Femur (tissue), 1 donor: ENCODE results near the gene ADARB1.

Experiments
- DNase-seq: peaks from one replicate; pipeline ENCODE4 v3.0.0-alpha.2; 2017

ADARB1 gene

DNA sequence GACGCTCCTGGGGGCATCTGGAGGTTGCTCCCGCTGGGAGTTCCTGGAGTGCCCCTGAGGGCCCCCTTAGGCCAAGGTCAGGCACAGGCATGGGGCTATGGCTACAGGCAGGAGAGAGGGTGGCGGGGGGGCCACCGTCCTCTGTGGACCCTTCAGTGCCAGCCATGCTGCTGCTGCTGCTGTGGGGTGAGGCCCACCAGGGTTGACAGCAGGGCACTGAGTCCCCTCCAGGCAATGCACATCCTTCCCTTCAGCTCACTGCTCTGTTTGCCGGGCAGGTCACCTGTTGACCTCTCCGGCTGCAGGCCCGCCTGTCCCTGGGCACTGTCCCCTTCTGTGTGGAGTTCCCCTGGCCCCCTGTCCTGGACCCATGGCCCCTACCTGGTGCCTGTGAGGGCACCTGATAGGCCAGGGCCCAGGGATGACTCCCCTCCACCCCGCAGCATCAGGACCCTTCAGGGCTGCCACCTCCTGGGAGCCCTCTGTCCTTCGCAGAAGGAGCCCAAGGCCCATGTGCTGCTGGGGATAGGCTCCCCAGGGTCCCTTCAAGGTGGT lies 34.1 kb upstream of the ADARB1 start:
- no peak for DNase-seq

DNA sequence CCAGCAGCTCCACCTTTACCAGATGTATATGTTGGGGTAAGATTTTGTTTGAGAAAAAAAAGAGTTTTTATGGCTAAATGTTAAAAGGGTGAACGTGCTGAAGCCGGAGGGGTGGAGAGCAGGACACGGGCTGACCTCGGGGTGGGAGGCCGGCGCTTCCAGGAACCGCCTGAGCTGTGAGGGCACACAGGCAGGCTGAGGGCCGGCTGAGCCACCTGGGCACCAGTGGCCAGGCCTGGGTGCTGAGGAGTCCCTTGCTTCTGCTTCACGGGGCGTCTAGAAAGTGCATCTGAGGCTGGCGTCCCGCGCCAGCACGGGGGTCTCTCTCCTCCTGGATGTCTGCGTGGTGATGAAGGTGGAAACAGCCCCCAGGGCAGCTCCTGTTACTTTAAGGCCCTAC lies 33.6 kb upstream of the ADARB1 start:
- no peak for DNase-seq

DNA sequence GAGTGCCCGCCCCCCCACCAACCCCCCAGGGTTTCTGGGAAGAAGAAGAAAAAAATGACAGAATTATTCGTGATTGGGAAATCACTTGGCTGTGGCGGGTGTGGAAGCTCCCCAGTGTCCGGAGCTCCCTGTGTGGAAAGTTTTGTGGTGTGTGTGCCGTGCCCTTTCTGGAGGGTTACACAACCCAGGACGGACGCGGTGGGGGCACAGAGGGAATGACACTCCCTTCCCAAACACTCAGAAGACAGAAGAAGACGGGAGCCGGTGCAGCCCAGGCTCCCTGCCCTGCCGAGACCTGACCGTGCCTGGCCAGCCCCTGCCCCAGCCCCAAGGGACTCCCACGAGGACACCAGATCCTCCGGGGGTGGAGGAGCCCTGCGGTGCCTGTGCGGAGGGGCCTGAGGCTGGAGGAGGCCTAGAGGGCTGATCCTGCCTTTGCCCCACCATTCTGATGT lies 33.0 kb upstream of the ADARB1 start:
- no peak for DNase-seq

DNA sequence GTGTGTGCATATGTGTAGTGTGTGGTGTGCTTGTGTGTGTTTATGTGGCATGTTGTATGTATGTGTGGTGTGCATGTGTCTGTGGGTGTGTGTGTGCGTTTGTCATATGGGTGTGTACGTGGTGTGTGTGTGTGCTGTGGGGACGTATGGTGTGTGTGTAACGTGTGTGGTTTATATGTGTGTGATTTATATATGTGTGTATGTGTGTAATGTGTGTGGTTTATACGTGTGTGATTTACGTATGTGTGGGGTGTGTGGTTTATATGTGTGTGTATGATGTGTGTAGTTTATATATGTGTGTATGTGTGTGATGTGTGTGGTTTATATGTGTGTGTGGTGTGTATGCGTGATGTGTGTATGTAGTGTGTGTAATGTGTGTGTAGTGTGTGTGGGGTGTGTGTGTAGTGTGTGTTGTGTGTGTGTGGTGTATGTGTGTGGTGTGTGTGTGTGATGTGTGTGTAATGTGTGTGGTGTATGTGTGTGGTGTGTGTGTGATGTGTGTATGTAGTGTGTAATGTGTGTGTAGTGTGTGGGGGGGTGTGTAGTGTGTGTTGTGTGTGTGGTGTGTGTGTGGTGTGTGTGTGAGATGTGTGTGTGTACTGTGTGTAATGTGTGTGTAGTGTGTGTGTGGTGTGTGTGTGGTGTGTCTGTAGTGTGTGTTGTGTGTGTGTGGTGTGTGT lies 32.3 kb upstream of the ADARB1 start:
- DNase-seq = no peak

DNA sequence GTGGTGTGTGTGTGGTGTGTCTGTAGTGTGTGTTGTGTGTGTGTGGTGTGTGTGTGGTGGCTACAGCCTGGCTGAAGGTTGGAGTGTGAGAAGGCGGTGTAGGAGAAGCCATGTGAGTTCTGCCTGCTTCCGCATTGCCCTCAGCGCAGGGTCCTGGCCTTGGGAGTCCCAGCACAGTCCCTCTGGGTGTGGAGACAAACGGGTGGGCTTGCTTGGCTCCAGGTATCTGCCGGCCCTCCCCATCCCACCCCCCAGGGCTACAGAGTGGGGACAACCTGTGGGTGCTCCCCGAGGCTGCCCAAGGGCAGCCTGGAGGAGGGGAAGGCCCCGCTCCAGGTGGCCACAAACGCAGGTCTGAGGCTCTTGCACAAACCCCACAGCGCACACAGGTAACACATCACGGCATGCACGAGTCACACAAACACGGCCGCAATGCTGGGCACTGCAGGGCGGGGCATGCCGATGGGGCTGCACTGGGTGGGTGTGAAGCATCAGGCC lies 31.7 kb upstream of the ADARB1 start:
- DNase-seq = no peak

DNA sequence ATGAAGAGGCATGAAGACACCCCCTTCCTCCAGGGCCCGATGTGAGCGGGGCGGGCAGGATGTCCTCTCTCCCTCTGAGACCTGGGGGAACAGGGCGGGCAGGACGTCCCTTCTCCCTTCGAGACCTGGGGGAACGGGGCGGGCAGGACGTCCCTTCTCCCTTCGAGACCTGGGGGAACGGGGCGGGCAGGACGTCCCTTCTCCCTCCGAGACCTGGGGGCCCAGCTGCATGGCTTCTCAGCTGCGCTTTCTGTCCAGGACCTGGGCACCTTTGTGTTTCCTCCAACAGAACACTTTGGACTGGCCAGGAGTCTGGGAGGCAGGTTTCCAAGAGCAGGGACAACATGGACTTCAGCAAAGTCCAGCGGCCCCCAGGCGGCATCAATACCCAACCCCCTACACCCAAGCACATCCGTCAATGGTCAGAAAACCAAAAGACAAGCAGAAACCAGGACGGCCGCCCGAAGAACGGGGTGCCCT lies 30.8 kb upstream of the ADARB1 start:
- DNase-seq = no peak

DNA sequence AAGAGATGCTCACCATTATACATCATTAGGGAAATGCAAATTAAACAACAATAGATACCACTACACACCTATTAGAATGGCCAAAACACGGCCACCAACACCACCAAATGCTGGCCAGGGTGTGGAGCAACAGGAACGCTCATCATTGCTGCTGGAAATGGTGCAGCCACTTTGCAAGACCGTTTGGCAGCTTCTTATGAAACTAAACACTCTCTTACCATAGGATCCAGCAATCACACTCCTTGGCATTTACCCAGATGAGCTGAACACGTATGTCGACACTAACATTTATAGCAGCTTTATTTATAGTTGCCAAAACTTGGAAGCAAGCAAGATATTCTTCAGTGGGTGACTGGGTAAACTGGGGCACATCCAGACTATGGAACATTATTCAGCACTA lies 28.9 kb upstream of the ADARB1 start:
- no peak for DNase-seq

DNA sequence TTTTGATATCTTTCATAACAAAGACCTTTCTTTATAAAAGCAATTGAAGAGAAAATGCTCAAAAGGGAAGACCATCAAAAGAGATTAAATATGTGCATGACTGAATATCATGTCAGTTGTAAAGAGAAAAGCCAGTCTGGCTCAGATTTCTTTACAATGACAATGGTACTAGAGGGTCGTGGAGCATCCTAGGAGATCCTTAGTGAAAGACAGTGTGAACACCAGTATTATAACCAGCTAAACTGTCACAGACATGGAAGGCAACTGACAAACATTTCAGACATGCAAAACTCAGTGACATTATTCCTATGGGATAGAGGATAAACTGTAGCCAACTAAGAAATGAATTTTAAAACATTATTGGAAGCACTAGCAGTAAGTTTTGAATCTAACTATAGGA lies 27.1 kb upstream of the ADARB1 start:
- DNase-seq = no peak

DNA sequence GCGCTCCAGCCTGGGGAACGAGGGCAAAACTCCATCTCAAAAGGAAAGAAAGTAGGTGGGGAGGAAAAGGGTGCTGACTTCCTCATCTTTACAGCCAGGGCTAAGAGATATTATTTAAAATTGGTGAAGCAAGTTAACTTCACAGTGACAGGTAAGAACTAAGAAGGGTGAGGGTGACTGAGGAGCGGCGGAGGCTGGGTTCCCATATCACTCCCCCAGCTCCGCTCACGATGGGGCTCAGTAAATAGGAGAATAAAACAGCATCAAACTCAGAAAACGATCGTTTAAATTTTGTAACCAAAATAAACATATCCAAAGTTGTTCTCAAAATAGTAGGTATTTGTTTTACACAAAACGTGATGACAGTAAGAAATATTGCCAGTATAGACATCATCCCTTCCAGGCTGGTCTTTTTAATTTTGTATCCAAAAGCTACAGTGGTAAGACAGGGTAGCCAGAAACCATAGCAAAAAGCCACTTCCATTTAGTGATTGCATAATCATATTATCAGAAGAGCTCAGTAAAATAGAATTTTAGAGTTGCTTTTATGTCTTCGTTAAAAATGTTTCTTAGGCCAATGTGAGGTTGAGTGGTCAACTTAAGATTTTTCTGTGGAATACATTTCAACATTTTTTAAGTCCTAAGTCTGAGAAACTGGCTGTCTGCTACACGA lies 26.2 kb upstream of the ADARB1 start:
- DNase-seq = no peak

DNA sequence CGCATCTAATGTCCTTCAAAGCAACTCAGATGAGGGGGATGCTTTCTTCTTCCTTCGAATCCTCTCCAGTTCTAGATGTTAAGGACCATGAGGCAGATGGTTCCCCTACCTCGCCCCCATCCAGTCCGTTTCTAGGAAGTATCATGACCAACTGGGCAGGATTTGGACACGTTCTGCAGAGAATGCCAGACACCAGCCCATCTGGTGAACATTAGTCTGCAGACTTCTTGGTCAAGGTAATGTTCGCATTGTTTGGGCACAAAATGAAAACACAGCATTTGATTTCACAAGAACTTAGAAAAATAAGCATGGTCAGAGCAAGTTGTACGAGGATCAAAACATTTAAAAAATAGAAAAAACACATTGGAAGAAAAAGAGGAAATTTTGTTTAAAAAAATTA lies 25.4 kb upstream of the ADARB1 start:
- no peak for DNase-seq

DNA sequence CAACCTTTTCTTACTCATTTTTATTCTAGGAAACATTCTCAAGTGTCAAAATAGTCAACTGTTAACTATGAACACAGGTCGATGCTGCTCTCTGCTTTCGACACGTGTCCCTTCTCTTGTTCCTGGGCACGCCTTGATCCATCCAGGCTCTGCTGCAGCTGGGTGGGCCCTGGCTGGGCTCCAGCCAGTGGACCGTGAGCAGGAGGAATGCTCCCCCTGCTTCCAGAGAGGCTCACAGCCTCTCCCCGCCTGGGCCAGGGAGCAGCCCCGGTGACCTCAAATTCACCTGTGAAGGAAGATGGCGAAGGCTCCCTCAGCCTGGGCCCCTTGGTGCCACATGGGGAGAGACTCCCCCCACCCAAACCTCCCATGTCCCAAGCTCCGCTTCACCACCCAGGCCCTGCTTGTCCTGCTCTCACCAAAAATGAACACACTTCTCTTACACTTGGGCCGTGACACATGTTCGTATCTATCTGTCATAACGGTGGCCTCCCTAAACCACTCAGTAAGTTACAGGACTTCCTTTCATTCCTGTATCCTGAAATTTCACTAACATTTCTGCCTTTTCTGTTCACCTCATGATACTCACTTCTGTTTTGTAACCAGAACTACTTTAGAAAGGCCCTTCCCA lies 24.6 kb upstream of the ADARB1 start:
- DNase-seq = no peak

DNA sequence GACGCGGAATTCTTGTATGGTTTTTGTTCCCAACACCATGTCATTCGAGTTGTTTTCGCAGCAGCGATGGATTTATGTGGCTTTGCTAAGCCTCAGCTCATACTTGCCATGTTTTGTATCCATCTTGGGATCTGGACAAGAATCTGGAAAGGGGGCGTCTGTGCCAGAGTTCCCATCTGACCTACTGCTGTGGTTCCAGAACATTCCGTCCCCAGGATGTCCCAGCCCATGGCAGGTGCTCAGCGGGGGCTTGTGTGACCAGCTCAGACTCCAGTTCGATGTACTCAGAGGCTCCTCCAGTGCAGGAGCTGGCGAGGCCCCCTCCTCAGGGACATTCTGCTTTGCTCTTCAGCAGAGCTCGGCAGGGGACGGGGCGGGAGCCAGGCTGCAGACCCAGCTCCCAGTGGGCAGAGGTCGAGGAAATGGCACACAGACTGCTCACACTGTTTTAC lies 24.0 kb upstream of the ADARB1 start:
- DNase-seq = peak; percentile 69

DNA sequence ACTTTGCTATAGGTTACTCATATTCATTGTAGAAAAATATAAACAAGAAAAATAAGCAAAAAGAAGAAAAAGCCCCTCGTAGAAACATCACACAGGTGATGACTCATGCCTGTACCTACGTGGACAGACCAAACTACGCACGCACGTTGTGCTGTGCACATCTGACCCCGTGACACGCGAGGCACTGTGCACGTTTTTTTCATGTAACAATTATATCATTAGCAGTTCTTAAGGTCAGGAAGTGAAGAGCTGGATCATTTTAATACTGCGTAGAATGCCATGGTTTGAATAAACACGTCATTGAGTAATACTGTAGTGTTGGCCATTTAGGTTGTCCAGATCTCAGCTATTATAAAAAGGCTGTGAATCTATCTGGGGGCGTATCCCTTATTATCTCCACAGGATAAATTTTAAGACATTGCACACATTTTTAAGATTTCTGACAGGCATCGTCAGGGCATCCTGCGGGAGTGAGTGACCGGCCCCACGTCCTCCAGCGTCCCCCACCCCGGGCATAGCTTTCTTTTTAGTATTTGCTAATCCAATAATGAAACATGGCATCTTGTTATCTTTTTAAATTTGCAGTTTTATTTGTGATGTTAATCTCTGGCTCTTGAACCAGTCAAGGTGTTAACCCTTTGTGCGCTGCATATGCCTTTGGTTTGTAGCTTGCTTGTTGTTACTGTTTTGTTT lies 23.4 kb upstream of the ADARB1 start:
- DNase-seq = no peak

DNA sequence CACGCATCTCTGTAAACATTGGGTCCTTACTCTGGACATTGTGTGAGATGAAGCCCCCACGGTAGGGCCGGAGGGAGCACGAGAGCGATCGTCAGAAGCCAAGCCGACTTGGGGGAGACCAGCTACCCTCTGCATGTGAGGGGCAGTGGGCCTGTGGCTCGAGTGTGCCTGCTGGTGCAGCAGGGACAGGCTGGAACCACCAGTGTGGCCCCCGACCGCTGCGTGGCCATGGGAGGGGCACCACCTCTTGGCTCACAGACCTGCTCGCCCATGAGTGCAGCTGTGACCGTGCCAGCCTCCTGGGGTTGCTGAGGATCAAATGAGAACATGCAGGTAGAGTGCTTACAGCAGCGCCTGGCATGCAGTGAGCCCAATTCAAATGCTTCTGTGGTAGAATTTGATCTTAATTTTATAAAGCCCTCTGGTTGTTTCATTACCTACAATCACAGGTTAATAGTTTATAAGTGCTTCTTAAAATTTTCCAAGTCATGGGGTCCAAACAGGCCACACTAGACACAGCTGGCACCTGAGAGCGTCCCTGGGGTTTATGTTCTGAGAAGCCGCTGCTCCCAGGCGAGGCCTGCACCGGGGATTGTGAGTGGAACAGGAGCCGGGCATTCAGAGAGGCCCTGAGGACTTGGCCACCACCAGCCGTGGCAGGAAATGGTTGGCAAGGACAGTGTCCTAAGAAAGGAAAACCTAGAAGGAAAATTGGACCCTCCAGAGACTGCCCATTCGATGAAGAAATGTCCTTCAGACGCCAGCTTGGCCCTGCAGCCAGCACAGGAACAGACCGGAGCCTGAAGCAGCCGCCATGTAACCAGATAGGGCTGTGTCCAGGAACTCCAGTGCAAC lies 22.6 kb upstream of the ADARB1 start:
- no peak for DNase-seq

DNA sequence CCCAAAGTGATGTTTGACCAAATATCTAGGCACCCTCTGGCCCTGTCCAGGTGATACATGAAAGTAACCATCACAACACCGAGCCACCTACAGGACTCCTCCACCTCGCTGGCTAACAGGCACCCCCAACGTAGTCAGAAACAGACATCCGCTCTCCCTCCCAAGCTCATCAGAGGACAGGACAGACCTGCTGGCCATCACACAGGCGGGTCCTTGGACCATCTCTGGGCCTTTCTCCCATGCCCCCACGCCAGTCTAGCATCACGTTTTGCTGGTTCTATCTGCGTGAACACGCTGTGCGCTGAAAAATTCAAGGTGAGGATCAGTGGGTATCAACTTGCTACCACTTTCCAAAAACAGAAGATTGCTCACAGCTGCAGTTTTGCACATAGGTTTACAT lies 21.4 kb upstream of the ADARB1 start:
- no peak for DNase-seq

DNA sequence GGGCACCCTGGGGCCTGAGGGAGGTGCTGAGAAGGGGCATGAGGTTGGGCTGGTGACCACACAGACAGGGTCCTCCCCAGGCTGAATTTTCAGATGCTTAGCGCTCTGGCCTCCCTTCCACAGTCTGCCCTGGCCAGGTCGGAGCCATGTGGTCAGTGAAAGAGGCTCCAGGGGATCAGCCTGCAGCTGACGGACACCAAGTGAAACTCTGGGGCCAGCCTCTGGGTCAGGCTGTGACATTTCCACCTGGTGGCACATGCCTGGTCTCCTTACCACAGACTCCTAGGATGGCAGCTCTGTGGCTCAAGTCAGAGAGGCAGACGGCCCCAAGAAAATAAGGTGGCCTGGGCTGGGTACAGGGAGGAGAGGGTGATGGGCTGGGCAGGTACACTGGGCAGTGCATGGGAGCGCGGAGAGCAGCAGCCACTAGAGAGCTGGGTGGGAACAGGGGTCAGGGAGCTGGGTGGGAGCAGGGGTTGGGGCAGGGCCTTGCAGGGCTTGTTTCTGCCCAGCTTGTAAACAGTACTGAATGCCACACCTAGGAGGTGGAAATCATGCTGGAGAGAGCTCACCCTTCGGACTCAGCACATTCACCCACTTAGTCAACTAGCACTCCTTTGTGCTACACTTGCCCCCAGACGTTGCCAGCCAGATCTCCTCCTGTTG lies 20.7 kb upstream of the ADARB1 start:
- DNase-seq = no peak

DNA sequence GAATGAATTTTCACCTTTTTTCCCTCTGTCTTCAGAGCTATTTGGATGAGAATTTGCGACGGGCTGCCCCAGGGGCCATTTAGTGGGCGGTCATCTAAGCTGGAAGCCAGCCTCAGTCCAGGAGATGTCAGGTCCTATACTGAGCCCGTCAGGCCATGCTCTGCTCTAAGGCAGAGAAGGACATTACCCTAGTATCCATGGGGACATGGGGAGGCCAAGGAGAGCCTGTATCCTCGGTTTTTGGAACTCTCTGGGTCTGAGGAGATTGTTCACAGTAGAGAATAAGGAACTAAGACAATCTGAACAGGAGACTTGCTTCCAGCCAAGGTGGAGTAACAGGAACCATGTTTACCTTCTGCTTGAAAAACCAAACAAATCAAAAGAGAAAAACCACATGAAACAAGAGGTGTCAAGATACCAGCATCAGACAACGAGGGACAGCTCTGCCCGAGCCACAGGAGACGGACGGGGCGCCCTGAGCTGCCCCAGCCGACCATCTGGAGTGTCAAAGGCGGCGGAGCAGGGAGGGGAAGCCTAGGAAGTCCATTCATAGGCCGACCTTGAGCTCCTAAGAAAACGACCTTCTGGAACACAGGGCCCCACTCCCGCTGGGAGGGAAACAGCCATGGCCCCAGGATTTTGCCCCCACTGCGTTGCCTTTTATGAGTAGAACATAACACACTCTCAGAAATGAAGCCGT lies 20.0 kb upstream of the ADARB1 start:
- no peak for DNase-seq

DNA sequence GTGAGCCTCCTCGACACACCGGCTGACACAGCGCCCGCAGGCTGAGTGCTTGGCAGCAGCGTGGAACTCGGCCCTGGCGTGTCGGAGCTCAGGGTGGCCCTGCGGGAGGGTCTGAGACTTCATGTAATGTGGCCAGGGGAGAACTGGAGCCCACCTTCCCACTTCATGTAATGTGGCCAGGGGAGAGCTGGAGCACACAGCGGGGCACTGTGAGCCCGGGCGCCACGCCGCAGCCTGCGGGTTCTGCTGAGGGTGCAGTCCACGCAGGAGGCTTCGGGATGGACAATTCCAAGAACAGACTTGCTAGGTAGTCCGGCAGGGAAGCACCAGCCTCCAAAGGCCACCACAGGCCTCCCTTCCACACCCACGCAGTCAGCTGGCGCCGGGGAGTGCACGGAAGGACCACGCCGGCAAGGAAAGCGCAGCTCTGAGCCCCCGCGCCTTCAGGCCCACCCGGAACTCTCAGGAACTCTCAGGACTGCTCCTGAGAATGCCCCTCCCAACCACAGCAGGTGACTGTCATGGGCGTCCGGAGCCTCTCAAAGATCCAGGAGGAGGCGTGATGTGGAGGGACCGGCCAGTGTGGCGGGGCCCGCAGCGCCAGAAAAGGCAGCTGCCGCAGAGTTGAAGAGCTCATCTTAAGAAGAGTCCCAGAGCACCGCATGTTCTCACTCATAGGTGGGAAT lies 19.3 kb upstream of the ADARB1 start:
- no peak for DNase-seq

DNA sequence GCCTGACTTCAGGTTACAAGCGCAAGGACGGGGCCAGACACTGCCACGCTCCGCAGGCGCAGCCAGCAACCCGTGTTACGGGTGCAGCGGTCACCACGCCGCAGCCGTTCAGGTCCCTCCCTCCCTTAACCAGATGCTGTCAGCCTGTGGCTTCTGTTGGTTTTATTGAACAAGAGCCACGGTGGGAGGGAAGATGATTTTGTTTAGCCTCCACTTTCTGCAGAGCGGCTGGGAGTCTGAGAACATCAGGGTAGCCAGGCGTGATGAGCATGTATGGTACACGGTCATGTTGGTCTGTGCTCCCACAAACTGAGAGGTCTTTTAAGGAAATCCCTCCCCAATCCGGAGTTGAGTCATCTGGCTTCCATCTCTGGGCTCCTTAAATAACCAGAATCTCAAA lies 18.5 kb upstream of the ADARB1 start:
- DNase-seq = no peak

DNA sequence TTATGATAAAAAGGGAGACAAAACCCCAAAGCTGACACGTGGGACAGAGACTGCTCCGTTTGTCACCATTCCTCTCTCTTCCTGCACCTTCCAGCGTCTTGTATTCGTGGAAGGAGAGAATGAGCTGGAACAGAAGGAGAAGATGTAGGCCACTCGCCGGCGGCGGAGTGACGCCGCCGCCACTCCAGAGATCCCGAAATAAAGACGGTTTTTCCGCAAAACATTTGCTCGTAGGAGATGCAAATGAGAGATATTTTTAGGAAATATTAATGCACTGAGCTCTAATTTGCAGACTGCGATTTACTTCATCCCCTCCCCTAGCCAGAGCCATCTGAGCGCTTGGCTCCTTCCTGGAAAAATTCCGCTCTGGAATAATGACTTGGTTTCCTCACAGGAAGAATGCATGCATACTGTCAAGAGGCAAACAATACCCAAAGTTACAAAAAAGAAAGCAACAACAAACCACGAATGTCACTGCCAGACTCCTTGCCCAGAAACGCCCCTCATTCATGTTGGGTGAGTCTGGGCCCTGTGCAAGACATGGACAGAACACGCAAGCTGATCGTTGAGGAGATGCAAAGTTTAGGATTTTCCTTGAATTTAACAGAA lies 18.0 kb upstream of the ADARB1 start:
- no peak for DNase-seq
